GM12872 (cell line): ENCODE results near the gene CSNK1A1.

Experiments used
- CTCF ChIP-seq: IDR thresholded peaks from 3 replicates; pipeline ENCODE4 v1.5.1; 2011; ENCODE audit warnings: low read depth, mild to moderate bottlenecking, low read length, moderate library complexity; ENCODE audit not compliant: insufficient read depth

CSNK1A1 gene

GRCh38 chr5:149448431-149448830, 102.8 kb downstream of the CSNK1A1 start:
- TF ChIP-seq CTCF, result no peak

- no peak for TF ChIP-seq CTCF
These were observed 103.6 kb downstream of the CSNK1A1 start for GRCh38 chr5:149447373-149448367.

- no peak for TF ChIP-seq CTCF
These were observed 105.4 kb downstream of the CSNK1A1 start for GRCh38 chr5:149445739-149446369.

- TF ChIP-seq CTCF, result no peak
These were observed 105.9 kb downstream of the CSNK1A1 start for GRCh38 chr5:149445343-149445738.

GRCh38 chr5:149443210-149443609, 108.0 kb downstream of the CSNK1A1 start:
- no peak for TF ChIP-seq CTCF

- TF ChIP-seq CTCF, result peak; percentile 95
These were observed 108.6 kb downstream of the CSNK1A1 start for GRCh38 chr5:149442563-149443182.
